Suppressor macrophage treated with lipopolysaccharide for 1 hour (primary cell): ENCODE data around the gene HIKESHI.

Source experiments
- DNase-seq, 3 donors: peaks; one replicate each; pipeline ENCODE4 v3.0.0-alpha.2; 2020 to 2022

HIKESHI gene

GRCh38 chr11:86302092-86302793, at the start of gene HIKESHI:
HIKESHI (plus strand) TSS chr11:86302240; CDS start chr11:86302449, 209 bp downstream.
- peak; percentile 95 to 97 (median 96) for DNase-seq

GRCh38 chr11:86255896-86256295, 46.1 kb upstream of the HIKESHI start:
- DNase-seq: no peak

DNA sequence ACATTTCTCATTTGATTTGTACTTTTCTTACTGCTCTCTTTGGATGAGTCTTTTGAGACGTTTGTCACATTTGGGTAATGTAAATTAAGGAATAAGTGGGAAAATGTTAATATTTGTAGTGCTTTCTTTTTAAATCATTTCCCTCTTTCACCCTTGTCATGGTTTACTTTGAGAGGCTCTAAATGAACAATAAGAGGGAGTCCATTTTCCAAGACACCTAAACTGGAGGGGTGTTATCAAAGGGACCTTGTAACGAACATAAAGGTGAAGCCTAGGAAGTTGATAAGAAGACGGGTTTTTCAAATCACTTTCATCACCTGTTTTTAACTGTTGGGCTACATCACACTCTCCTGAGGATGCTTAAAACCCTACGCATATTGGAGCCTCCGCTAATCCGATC, 45.4 kb upstream of the HIKESHI start:
- no peak for DNase-seq

DNA sequence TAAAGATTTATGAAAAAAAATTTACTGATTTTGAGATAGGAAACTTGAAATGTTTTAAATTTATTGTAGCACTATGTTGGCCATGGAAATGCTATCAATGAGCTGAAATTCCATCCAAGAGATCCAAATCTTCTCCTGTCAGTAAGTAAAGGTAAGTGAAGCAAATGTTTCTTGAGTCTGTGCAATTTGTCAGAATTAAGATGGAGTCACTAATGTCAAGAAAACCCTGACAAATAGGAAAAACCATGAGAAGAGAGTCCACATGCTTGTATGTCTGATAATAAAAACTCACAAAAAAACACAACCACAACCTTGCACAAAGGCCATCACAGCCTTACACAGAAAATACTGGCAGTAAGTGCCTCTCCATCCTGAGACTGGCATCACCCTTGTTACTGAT, 44.6 kb upstream of the HIKESHI start:
- no peak for DNase-seq

DNA sequence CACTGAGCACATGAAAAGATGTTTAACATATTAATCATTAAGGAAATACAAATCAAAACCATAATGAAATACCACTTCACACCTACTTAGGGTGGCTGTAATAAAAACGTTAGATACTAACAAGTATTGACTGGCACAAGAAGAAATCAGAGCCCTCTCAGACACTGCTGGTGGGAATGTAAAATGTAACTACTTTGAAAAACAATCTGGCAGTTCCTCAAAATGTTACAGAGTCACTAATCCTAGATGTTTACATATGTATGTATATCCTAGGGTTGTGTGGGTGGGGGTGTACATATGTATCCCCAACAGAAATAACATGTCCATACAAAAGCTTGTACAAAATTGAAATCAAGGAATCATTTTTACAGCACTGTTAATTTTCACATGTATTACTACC, 42.3 kb upstream of the HIKESHI start:
- DNase-seq: no peak

DNA sequence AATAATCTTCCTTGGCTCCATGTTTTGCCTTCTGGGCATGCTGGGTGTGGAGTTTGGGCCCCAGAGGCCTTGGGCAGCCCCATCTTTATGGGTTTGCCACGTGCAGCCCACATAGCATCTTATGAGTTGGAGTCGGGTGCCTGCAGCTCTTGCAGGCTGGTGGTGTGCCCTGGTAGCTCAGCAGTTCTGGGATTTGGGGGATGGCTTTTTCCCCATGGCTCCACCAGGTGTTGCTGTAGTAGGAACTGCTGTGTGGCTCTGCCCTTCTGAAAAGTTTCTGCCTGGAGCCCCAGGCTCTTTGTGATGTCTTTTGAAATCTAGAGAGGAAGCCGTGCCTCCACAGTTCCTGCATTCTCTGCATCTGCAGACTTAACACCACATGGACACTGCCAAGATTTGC, 40.7 kb upstream of the HIKESHI start:
- DNase-seq: no peak

DNA sequence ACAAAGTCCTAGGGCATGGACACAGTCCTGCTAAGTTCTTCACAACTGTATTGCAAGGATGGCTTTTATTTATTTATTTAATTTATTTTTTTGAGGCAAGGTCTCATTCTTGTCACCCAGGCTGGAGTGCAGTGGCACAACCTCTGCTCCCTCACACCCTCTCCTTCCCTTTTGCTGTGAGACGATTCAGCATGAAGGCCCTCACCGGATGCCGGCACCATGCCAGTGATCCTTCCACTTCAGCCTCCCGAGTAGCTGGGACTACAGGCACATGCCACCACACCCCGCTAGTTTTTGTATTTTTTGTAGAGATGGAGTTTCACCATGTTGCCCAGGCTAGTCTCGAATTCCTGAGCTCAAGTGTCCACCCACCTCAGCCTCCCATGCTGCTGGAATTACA, 39.7 kb upstream of the HIKESHI start:
- DNase-seq: no peak

DNA sequence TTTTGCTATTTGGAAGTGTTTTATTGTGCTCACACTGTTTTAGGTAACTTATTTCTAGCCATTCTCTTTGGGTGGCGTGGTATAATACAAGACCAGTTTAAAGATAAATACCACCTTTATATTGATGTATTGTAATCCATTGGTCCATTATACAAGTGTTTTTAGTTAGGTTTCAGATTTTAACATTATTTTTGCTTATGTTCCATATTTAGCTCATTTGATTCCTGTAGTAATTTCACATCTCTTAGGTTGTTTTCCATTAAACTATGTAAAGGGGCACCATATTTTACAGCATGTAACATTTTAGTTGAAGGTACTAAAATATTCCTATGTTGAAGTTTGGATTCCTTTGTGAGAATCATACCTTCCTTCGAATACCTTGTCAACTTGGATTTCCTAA, 37.4 kb upstream of the HIKESHI start:
- DNase-seq: no peak

GRCh38 chr11:86265194-86265593, 36.8 kb upstream of the HIKESHI start:
- no peak for DNase-seq

- no peak for DNase-seq
These were observed 32.4 kb upstream of the HIKESHI start for GRCh38 chr11:86269645-86270044.

- DNase-seq: peak in 2 of 3 donors; percentile 26 to 31
These were observed 27.5 kb upstream of the HIKESHI start for GRCh38 chr11:86274503-86274902.

DNA sequence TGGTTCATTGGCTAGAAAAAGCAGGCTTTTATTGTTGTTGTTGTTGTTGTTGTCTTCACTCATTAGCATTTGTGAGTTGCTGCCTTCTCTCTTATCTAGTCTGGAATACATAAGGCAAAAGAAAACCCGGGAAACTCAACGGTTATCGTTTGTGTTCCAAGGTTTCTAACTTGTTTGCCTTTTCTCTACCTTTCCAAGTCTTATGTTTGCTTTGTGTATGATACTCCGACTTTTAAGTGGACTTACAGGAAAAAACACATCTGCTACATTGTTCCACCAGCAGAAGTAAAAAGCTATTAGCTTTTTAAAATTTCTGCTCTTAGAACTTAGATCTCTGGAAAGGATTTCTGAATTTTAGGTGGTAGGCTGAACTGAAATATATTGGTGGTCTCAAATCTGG, 27.0 kb upstream of the HIKESHI start:
- DNase-seq: no peak

DNA sequence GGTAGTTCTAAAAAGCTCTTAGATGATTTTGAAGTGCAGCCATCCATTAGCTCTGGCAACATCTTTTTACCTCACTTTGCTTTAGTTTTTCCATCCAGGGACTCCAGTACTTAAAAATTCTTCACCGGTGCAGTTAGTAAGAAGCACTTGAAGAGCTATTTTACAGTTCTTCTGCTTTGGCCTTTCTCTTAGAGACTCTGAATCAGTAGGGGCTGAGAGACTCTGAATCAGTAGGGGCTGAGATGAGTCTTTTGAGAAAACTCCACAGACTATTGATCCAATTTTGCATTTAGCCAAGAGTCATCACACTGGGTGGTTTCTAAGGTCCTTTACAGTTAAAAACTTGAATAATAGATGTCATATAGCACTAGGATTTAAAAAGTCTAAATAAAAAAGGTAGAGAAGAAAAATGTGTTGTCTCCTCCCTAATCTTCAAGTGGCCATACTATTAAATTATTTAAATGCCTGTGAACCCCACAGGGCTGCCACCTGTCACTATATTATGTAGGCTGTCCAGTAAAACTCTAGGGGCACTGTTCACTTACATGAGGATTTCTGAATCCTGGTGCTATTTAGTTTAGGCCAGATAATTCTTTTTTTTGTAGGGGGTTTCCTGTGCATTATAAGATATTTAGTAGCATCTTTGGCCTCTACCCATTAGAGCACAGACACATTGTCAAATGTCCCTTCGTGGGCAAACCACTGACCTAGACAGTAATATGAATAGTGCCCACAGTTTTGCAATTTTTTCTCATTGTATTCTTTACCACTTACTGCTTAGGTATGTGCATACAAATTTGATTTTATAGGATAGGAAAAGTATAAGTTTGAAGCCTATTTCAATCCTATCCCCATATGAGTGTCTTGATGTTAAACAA, 26.3 kb upstream of the HIKESHI start:
- no peak for DNase-seq

GRCh38 chr11:86277741-86278140, 24.3 kb upstream of the HIKESHI start:
- DNase-seq: no peak

DNA sequence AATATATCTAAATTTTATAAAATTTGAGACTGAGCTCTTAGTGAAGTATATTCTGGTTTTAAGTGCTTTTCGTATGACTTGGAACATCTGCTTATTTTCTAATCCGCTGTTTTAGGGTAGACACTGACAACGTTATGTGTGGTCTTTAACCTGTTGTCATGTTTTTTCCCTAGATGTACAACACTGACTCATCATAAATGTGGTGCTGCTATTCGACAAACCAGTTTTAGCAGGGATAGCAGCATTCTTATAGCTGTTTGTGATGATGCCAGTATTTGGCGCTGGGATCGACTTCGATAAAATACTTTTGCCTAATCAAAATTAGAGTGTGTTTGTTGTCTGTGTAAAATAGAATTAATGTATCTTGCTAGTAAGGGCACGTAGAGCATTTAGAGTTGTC, 23.8 kb upstream of the HIKESHI start:
- DNase-seq: no peak

DNA sequence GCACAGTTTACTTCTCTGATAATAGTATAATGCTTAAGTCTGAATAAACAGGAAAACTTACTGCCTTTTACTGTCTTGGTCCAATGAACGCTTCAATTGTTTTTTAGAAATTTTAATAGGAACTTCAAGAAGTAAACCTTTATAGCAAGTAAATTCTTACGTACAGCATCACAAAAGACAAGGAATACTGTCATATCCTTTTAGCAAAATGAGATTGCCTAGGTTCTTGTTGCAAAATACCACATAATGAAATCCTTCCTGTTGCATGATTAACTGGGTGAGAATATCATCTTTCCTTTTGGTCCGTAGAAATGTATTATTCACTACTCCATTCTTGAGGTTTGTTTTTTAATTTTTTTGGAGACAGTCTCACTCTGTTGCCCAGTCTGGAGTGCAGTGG, 22.3 kb upstream of the HIKESHI start:
- DNase-seq: no peak

DNA sequence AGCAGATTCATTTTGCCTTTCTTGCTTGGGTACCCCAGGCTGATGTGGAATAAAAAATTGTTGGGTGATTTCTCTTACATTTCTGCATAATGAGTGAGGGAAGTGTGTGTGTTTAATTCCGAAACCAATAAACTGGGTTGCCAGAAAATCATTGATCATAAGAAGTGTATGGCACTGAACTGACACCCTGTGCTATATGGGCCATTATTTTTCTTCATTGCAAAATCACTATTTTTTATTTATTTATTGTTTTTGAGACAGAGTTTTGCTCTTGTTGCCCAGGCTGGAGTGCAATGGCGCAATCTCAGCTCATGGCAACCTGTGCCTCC, 14.6 kb upstream of the HIKESHI start:
- DNase-seq: no peak

GRCh38 chr11:86288776-86289507, 13.1 kb upstream of the HIKESHI start:
- DNase-seq: no peak

DNA sequence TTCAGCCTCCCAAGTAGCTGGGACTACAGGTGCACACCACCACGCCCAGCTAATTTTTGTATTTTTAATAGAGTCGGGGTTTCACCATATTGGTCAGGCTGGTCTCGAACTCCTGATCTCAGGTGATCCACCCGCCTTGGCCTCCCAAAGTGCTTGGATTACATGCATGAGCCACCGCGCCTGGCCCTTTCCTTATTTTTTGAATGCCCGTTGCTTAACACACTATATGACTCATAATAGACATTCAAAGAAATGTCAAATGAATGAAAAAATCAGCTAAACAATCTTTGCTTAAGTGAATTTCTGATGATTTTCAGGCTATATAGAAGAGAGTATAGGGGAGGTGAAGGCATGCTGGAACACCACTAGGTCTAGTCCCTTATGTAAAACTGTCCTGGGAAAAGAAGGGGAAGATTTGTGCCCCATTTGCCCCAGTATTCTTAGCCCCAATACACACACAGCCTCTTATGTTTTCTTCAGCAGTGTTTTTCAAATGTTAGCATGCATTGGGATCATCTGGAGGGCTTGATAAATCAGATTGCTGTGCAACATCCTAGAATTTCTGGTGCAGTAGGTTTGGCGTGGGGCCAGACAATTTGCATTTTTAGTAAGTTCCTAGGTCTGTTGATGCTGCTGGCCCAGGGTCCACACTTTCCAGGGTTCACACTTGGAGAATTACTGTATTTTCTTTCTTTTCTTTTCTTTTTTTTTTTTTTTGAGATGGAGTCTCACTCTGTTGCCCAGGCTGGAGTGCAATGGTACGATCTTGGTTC, 12.3 kb upstream of the HIKESHI start:
- peak in 1 of 3 donors; percentile 44 for DNase-seq

DNA sequence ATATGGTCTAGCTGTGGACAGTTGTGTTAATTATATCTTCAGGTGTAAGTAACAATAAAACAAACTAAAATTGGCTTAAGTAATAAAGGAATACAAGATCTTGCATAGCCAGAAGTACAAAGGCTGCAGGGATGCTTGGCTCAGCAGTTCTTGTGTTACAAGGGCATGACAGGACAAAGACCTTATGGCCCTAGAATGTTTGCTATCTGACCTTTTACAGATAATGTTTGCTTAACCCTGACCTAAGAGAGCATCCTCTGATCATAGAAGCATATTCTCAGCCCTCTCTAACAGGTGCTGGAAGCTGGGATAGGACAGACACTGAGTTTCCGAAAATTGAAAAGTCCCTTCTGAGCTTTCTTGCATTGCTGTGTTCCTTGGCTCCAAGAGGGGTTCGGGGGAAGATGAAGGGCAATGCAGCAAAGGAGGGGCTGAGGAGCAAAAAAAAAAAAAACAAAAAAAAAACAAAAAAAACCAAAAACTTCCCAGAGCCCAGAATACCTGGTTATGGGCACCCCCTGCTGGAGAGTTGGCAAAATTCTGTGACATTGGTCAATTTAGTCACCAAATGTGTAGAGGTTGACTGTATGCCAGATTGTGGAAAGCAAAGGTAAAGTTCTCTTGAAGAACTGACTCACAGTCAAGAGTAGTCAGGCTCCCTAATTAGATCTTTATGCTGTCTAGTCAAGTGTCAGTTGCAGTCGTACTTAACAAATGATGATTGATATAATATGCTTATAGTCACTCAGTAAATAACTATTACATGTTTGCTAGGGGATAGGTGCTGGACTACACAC, 10.4 kb upstream of the HIKESHI start:
- peak; percentile 70 to 80 (median 71) for DNase-seq

DNA sequence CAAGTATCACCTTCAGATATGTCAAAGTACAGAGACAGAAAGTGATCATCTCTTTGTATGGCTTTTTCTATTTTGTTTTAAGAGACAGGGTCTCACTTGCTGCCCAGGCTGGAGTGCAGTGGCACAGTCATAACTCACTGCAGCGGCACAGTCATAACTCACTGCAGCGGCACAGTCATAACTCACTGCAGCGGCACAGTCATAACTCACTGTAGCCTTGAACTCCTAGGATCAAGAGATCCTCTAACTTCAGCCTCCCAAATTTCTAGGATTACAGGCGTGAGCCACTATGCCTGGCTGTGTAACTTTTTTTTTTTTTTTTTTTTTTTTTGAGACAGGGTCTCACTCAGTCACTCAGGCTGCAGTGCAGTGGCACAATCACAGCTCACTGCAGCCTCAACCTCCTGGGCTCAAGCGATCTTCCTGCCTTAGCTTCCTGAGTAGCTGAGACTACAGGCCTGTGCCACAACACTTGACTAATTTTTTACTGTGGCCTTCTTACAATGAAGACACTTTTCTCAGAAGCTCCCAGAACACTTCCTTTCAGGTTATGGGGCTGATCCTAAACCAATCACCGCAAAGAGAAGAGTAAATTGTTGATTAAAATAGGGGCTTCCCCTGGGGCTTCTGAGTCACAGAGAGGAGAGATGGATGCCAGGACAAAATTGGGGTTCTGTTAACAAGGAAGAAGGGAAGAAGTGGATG, 9.0 kb upstream of the HIKESHI start:
- no peak for DNase-seq
